ENCODE measurements around the gene SLC35D1. TPM values are rescaled to one million over a fixed set of nuclear protein-coding genes. Genes with fewer than 3 reads are reported as not detected.

The SLC35D1 gene
- total and polyA plus RNA-seq, 9 of the 15 experiments (the other 6 are each of a cell fraction or from before 2014, with no cell fraction given): 2.3 to 10.4 (median 6.4) TPM

GRCh38 chr1:67051196-67051595, 2.8 kb downstream of the SLC35D1 start (continued):
- TF ChIP-seq ATF2 (CRISPR knock-in tag; IDR thresholded peaks at IDR 0.05) (no peak), ZEB2 (IDR thresholded peaks at IDR 0.05) (no peak), SIX5 (IDR thresholded peaks at IDR 0.05; ENCODE audit: borderline replicate concordance in 1 of 2, insufficient read depth in 1 of 2, low read depth in 1 of 2, low read length in 2 of 2) (no peak), NR3C1 (CRISPR knock-in tag; IDR thresholded peaks at IDR 0.05) (no peak), ZNF668 (CRISPR knock-in tag; IDR thresholded peaks at IDR 0.05) (no peak), PYGO2 (tag; IDR thresholded peaks at IDR 0.05) (no peak)
- TF ChIP-seq, protein P1, sequence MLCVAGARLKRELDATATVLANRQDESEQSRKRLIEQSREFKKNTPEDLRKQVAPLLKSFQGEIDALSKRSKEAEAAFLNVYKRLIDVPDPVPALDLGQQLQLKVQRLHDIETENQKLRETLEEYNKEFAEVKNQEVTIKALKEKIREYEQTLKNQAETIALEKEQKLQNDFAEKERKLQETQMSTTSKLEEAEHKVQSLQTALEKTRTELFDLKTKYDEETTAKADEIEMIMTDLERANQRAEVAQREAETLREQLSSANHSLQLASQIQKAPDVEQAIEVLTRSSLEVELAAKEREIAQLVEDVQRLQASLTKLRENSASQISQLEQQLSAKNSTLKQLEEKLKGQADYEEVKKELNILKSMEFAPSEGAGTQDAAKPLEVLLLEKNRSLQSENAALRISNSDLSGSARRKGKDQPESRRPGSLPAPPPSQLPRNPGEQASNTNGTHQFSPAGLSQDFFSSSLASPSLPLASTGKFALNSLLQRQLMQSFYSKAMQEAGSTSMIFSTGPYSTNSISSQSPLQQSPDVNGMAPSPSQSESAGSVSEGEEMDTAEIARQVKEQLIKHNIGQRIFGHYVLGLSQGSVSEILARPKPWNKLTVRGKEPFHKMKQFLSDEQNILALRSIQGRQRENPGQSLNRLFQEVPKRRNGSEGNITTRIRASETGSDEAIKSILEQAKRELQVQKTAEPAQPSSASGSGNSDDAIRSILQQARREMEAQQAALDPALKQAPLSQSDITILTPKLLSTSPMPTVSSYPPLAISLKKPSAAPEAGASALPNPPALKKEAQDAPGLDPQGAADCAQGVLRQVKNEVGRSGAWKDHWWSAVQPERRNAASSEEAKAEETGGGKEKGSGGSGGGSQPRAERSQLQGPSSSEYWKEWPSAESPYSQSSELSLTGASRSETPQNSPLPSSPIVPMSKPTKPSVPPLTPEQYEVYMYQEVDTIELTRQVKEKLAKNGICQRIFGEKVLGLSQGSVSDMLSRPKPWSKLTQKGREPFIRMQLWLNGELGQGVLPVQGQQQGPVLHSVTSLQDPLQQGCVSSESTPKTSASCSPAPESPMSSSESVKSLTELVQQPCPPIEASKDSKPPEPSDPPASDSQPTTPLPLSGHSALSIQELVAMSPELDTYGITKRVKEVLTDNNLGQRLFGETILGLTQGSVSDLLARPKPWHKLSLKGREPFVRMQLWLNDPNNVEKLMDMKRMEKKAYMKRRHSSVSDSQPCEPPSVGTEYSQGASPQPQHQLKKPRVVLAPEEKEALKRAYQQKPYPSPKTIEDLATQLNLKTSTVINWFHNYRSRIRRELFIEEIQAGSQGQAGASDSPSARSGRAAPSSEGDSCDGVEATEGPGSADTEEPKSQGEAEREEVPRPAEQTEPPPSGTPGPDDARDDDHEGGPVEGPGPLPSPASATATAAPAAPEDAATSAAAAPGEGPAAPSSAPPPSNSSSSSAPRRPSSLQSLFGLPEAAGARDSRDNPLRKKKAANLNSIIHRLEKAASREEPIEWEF (CRISPR knock-in tag; IDR thresholded peaks at IDR 0.05): no peak
- TF ChIP-seq, protein P2, sequence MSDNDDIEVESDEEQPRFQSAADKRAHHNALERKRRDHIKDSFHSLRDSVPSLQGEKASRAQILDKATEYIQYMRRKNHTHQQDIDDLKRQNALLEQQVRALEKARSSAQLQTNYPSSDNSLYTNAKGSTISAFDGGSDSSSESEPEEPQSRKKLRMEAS (CRISPR knock-in tag; IDR thresholded peaks at IDR 0.05): no peak
